ENCODE data around the gene SPDYE9.
"Not testable (repeated sequence)": the region's sequence is repeated elsewhere in the genome, so short reads cannot be mapped to it uniquely, and the experiment has no call there.

SPDYE9 gene

GRCh38 chr7:73085938-73086337 lies at the start of gene SPDYE9:
Gene SPDYE9 (minus strand): TSS chr7:73086038. CDS start chr7:73084238, 1,800 bp downstream.
- DNase-seq = not testable (repeated sequence)

- not testable (repeated sequence) for DNase-seq
Measured at GRCh38 chr7:73134866-73135265, 49.0 kb upstream of the SPDYE9 start.

GRCh38 chr7:73132651-73133217 lies 46.9 kb upstream of the SPDYE9 start:
- DNase-seq = not testable (repeated sequence)

- not testable (repeated sequence) for DNase-seq
Measured at GRCh38 chr7:73130612-73131011, 44.8 kb upstream of the SPDYE9 start.

GRCh38 chr7:73124126-73124525 lies 38.3 kb upstream of the SPDYE9 start:
- not testable (repeated sequence) for DNase-seq

- not testable (repeated sequence) for DNase-seq
Measured at GRCh38 chr7:73122778-73123447, 37.1 kb upstream of the SPDYE9 start.

- not testable (repeated sequence) for DNase-seq
Measured at GRCh38 chr7:73118155-73118554, 32.3 kb upstream of the SPDYE9 start.

- not testable (repeated sequence) for DNase-seq
Measured at GRCh38 chr7:73057811-73058210, 28.0 kb downstream of the SPDYE9 start, which contains the start of gene SPDYE11. Gene SPDYE11 (minus strand): TSS chr7:73057911. CDS start chr7:73056111, 1,800 bp downstream.

GRCh38 chr7:73029666-73030065 lies 56.2 kb downstream of the SPDYE9 start, which contains the start of gene SPDYE8:
Gene SPDYE8 (minus strand): TSS chr7:73029766. CDS start chr7:73027966, 1,800 bp downstream.
- not testable (repeated sequence) for DNase-seq
